Activated gamma-delta T cell treated with anti-CD3 and anti-CD28 coated beads, Interleukin-2, amount 50 U/mL, for 16 hours (primary cell): ENCODE results near the gene LCE3B.

Experiments
- DNase-seq: peaks from one replicate; pipeline ENCODE4 v3.0.0-alpha.2; 2020; ENCODE audit warnings: low read depth

The LCE3B gene

GRCh38 chr1:152658649-152659048 lies 45.0 kb downstream of the LCE3B start:
- DNase-seq = no peak

- DNase-seq = no peak
These were observed 49.5 kb downstream of the LCE3B start, which contains the start of gene LCE2D for GRCh38 chr1:152663098-152663497. TSS of gene LCE2D (plus strand) at chr1:152663380. CDS start at chr1:152664106, 726 bp downstream.
